Activated T-cell treated with anti-CD3 and anti-CD28 coated beads for 24 hours (primary cell): ENCODE data around the gene QKI.
A peak's percentile ranks its signal among the peaks of the same experiment; 100 is the strongest.

ENCODE experiments used
- DNase-seq: peaks from one replicate; pipeline ENCODE4 v3.0.0-alpha.2; 2020; ENCODE audit warnings: low read depth

QKI gene

DNA sequence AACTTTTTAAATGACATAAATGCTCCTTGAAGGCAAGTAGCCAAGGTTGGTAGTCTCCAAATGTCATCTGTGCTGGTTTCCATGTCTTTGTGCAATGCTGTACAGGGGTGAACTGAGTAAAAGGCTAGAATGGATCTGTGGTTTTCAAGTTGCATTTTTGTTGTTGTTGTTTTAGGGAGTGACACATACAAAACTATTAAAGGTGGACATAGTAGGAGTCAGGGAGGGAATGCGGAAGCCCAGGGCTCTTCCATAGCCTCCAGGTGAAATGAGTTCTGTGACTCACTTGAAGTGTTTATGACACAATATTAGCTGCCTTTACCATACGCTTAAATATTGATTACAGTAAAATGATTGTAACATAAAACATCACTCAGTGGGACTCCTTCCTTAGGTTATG lies 22.5 kb upstream of the QKI start:
- no peak for DNase-seq

DNA sequence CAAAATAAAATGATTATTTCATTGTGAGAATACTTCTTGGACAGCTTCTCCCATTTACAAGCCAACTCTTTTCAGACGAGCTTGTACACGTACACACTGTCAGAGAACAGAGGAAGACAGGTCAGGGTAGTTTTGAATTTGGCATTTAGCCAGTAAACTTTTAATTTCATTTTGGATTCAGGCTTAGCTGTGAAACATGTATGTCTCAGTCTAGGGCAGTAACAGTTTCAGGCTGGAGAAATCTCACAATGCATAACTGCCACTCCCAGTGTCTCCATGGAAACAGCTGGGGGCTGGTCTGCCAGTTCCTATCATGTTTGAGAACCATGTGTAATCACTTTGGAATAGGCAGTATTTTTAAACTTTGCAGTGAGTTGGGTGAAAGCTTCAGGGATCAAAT lies 22.0 kb upstream of the QKI start:
- no peak for DNase-seq

DNA sequence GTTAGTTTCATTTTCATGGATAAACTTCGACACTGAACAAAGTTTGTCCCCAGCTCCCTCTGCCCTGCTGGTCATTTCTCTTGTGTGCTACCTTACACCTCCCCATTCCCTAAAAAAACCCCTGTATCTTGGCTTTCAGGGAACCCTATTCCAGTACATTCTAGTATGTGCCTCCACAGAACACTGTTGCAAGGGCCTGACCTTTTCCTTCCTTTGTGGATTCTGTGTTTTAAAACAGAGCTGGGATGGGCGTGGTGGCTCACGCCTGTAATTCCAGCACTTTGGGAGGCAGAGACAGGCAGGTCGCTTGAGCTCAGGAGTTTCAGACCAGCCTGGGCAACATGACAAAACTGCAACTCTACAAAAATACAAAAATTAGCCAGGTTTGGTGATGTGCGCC lies 20.6 kb upstream of the QKI start:
- no peak for DNase-seq

DNA sequence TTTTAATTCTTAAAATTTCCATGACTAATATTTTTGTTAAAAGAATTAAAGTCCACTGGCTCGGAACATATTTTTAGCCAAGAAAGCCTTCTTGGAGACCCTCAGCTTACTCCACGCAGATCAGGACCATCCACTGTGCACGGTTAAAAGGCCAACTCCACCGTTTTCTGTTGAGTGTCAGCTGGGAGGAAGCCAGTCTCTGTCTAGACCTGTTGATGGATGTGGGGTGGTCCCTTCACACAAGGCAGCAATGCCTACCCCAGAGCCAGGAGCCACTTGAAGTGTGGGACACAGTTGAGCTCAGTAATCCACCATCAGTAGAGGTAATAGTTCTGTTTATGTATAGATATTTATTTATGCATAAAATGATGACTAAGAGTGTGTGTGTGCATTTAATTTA lies 19.9 kb upstream of the QKI start:
- no peak for DNase-seq

DNA sequence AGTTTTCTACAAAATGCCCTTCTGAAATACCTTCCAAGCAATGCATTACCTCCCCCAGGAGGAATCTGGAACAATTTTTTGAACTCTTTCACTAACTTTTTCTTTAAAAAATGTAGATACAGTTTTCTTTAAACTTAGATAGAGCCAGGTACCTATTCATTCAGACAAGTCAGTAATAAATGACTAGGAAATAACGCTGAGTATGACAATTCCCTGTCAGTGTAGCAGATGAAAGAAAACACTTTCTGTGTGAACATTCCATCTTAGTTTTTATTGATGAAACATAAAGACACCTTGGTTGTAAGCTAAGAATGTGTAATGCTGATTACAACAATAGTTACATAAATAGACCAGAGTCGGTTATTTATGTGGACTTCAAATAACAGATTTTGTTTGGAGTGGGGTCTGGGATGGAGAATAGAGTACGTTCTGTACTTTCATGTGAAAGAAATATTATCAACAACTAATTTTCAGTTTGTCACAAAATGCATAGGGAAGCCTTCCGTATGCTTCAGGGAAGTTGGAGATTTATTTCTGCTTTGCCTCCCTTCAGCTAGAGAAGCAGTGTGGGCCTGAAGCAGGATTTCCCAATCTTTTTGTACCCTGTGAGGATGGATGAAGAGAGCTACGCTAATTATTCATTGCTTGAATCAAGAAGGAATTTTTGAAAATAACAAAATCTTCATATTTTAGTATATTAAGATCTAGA lies 19.2 kb upstream of the QKI start:
- DNase-seq, result no peak

DNA sequence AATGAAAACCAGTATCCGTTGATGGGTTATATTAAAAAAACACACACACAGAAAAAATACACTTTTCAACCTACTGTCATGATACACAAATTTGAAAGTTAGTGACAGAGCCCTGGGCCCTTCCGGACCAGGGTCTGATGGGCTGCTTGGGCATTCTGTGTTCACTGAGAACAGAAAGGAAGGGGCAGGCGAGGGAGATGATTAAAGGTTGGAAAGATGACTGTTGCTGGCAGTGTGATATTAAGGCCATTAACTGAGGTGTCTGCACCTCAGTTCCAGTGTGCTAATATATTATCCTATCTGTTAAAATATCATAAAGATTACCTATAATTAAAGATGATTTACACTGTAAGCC lies 18.7 kb upstream of the QKI start:
- no peak for DNase-seq

DNA sequence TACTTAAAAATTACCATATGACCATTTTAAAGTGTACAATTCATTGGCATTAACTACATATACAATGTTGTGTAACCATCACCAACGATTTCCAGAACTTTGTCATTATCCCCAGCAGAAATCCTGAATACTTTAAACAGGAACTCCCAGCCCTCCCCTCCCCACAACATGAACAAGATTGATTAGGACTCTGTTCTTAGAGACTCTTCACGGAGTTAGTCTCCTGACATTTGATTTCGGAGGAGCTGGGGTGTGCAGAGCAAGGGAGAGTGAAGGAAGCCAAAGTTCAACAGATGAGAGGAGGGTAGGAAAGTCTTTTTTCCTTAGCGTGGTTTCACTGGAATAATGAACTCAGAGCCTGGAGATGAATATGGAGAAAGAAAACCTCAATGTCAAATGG lies 17.2 kb upstream of the QKI start:
- no peak for DNase-seq

DNA sequence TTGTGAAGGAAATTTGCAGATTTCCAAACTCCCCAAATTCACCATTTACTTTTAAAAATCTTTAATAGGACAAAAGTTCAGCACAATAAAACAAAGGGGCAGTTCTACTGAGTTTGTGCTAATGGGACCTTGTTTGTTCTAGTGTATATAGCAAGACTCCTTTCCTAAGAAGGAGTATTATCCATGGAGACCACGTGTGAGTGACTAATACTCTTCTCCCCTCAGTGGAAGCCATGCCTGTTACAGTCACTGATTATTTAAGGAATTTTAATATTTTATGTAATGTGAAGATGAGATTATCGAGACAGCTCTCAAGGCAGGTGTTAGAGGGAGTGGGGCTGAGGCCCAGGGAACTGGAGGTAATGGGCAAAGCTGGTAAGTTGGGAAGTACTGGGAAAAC lies 16.4 kb upstream of the QKI start:
- DNase-seq, result no peak

DNA sequence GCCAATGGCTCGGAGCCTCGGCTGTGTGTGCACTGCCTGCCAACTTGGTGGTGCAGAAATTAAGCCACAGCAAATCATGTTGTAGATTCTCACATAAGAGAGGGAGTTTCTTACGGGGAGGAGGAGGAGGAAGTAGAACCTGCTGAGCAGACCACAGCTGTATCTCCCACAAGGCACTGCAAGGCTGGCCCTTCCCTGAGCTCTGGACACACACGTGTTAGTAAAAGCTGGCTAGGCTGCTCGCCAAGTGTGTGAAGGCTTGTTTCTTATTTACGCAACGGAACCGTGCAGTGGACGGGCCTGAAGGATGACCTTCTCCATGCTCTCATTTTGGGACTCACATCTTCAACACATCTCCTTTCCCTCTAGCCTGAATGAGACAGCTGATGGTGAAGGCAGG lies 15.7 kb upstream of the QKI start:
- DNase-seq, result no peak

DNA sequence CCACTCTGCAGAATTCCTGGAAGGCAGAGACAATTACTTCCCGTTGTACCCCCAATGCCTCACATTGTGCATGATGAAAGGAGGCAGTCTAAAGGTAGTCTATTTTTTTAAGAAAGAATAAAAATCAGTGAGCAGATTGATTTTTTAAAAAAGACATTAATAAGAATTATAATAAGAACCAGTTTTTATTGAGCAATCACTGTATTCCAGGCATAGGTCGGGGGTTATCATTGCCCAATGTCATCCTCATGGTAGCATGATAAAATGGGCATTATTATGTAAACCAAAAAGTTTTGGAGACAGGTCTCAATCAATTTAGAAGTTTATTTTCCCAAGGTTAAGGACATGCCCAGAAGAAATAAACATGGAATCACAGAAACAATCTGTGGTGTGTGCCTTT lies 14.0 kb upstream of the QKI start:
- DNase-seq, result no peak

DNA sequence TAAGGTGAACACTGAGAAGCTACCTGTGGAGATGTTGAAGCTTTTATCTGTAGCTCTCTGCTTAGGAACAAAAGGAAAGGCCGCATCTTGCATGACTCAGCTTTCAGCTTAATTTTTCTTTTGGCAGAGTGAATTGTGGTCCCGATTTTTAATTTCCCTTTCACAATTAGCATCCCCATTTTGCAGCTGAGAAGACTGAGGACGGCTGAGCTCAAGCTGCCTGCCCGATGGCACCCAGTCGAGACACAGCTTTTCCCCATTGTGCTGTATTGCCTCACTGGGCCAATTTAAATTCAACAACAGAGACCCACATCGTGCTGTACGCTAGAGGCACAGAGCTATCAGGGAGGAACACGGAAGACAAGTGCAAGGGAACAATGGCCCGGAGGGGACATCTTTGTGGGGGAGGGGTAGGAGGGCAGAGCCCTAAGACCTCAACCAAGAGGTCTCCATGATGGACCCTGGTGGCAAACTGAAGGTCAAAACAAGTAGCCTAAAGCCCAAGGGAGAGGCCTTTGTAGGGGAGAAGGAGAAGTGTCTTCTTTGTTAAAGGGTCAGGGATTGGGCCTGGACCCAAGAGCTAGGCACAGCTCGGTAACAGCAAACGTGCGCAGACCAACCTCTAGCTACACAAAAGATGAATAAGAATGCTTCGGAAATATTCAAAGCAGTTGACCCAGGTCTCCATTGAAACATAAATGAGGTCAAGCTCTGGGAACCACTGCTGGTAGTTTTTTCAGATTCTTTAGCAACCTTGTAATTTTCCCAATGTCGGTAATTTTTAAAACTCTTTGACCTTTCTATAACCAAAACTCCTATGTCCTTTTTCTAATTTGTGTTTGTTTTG lies 13.3 kb upstream of the QKI start:
- no peak for DNase-seq

DNA sequence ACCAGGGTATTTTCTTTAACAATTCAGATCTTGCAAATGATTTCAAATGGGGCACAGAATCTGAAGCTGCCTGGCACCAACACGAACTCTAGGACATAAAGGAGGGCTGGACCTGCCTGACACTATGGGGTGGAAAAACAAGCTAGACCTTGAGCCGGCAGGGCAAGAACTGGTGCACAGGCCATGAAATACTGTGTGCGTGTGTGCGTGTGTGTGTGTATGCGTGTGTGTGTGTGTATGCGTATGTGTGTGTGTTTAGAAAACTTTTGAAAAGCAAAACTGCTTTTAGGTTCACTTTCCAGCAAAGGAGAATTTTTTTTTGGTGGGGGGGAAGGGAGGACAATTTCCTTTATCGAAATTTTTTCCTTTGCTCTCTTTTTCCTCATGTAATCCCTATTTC lies 11.9 kb upstream of the QKI start:
- no peak for DNase-seq

DNA sequence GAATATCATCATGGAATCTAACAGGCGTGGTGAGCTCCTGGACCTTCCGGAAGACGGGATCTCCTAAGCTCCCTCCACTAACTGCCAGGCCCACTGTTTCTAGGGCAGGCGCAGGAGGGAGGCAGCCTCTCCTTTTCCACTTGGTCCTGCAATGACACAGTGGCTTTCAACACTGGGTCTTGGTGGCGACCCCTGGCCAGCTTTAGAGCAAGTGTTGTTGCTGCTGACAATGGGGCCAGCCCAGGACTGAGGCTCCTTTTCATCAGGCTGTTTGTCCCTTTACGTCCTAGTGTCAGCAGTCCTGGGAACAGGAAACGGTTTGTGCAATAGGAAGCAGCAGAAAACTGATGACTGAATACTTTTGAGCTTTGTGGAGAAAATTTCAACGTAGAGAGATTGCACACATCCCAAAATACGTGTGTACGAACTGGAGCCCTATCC lies 9.7 kb upstream of the QKI start:
- DNase-seq, result no peak

DNA sequence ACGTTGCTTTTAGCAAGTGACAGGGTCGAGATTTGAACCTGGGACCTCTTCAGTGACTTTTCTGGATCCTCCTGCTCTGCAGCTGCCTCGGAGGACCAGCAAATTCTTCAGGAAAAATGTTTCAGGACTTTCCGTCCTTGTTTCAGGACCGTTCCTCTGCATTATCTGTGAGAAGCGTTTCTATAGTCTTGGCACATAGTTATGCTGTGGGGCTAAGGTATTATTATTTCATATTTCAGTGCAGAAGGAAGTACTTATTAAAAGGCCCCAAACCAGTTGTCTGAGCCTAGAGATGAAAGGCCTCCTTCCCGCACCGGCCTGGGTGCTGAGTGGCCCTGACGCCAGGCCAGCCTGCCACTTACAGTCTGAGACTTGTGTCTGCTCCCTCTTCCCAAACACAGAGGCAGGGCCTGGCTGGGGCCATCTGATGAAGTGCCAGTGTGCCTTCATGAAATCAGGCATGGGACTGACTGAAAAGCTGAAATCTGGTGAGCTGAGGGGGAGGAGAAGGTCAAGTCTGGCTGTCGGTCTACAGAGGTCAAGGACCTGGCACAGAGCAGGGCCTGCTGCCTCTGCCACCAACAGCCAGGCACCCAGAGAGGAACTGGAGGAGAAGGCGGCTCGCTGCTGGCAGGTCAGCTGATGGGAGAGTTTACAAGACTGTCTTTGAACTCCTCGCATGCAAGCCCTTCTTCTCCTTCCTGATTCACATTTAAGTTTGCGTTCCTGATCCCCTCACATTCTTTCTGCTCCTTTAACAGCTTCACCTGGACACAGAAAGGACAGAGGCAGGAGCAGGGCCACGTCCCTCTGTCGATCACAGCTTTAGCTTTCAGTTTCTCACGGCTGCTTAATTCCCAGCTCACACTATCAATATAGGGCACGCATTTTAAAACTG lies 8.9 kb upstream of the QKI start:
- DNase-seq, result no peak

DNA sequence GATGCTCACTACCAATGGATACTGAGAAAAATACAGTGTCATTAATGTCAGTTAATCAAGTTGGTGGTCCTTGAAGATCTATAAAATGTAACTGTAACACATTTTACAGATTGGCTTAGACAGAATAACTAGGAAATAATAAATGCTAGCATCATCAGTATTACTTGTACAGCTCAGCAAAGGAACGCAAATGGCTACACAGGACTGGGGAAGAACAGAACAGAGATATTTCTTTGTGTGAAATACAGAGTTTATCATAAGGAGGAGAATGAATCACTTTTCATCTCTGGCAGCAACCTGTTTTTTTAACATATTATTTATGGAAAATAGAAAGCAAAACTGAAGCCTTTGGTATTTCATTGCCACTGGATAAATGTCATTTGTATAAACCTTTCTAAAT lies 8.2 kb upstream of the QKI start:
- DNase-seq, result no peak

DNA sequence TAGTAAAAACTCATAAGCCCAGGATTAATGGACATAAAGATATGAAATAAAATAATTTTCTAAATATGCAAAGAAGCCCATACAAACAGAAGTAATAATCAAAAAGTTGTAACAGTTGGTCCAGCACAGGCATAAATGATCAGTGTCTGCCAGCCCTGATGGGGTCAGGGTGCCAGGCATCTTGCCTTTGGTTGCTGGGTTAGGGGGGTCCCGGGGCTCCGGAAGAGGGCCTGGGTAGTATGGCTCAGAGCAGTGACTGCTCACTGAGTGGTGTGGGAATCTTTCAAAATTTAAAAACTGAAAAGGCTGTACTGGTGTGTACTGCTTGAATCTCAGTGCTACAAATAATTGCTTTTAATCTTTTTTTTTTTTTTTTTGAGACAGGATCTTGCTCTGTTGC lies 7.7 kb upstream of the QKI start:
- DNase-seq, result no peak

DNA sequence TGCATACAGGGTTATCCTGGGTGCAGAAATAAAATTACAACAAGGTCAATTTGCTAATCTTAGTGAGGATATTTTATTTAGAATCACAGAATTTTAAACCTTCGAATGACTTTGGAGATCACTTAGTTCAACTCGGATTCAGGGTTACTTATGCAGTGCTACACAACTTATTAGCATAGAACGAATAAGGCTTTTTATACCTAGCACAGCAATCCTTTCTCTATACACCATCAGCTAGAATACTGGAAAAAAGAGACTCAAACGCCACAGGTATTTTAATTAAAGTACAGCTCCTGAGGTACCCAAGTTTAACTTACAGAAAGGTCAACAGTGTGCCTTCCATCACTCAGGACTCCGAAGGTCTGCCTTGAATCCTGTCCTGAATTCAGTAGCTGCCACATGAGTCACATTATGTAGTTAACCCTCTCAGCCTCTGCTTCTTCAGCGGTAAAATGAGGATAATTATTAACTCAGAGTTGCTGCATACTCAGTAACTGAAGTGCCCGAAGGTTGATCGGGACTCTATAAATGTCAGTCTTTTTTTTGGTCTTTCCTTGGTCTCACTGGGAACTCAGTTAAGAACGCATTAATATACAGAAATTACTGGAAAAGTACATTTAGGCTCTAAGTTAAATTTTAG lies 6.0 kb upstream of the QKI start:
- no peak for DNase-seq

DNA sequence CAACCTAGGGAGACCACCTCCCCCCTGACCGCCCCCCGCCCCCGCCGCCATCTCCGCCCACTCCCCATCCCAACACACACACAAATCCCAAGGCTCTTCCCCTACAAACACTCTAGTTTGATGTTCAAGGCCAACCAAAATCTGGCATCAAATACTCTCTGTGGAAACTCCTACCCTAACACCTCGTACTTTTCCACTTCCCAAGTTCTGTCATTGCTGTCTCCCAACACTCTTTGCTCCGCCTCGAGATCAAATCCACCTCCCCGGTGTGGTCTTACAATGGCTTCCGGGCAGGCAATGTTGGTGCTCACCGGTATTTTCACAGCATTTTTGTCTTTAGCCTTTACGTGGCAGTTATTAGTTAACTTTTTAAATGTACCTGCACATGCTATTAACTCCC lies 4.8 kb upstream of the QKI start:
- DNase-seq, result no peak

DNA sequence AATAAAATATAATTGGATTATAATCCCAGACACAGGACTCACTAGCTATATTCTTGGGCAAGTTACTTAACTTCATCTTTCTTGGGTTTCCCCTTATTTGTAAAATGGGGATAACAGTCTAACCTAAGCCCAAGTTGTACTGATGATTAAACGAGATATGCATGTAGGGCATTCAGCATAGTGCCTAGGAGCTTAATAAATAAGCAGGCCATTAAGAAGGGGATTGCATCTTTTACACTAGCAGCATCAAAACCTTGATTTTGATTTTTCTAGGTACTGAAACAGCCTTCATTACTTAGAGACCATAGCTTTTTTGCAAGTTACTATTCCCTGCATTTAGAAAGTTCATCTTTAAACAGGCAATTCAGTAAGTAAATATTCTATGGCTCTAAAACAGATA lies 2.2 kb upstream of the QKI start:
- no peak for DNase-seq

DNA sequence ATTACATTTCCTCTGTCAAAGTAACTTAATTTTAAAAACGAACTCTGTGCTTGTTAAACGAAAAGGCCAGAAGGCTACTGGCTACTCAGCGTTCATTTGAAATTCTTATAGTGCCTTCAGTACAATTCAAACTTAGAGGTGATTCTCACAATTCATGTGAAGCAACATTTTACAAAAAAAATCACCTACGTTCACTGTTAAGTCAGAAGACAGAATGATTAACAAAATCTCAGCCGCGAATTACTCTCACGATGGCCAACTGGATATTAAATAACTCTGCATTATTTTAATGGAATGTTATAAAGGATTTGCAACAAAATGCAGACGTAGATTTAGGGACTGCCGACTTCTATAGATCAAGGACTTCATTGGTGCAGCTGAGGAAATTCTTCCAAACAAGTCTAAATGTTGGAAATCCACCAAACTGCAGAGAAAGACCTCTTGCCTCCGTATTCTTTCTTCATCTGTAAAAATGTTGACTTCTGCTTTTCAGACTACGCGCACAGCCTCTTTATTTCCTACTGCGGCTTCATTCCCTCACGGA lies 1.6 kb upstream of the QKI start:
- no peak for DNase-seq

DNA sequence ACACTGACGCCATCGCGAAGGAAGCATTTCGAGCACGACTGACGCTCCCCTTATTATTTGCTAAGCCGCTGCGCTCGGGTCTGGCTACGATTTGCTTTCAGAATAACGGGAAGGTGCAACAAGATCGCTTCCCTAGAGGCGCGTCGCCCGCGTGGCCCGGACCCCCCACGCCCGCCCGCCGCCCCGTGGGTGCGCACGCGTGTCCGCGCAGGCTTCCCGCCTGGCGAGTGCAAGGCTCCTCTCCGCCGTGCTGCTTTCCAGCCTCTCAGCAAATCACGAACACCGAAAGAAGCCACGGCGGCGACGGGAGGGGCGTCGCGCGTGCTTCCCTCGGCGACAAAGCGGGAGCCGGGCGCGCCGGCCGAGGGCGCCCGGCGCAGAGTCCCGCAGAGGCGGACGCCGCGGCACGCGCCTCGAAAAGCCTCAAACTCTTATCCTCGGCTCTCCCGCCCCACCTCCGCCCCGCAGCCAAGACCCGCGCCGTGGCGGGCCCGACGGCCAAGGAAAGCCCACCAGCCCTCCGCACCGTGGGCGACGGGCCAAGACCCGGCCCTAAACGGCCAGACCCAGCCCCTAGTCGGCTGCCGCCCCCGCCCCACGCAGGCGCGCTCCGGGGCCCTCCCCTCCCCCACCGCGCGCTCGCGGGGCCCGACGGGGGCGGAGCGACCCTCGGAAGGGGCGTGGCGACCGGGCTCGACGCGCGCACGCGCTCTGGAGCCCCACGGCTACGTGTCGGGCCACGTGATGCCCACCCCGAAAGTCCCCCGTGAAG lies 987 bp upstream of the QKI start:
- DNase-seq, result peak; percentile 90
